ENCODE data around the gene SPRR2F. TPM values are rescaled to one million over a fixed set of nuclear protein-coding genes. Genes with fewer than 3 reads are reported as not detected.

Gene SPRR2F
- total and polyA plus RNA-seq, 10 of the 15 experiments (the other 5 are each of a cell fraction or from before 2014, with no cell fraction given) = 0.18 to 0.27 TPM; not detected in 8

GRCh38 chr1:153095764-153096163, 17.6 kb downstream of the SPRR2F start (continued):
- TF ChIP-seq CHD2 (IDR thresholded peaks at IDR 0.05; ENCODE audit: borderline replicate concordance, low read depth, low read length) (no peak), NFXL1 (IDR thresholded peaks at IDR 0.05; ENCODE audit: borderline replicate concordance) (no peak), TCF12 (IDR thresholded peaks at IDR 0.05; ENCODE audit: low read depth, low read length) (no peak), CTCF (IDR thresholded peaks at IDR 0.05 in 2 of 3, conservative IDR thresholded peaks at IDR 0.05 in 1 of 3; ENCODE audit: control insufficient read depth in 2 of 3, extremely low read depth in 1 of 3, insufficient read depth in 1 of 3, low read depth in 3 of 3, low read length in 3 of 3) (no peak)

GRCh38 chr1:153094426-153094825, 18.9 kb downstream of the SPRR2F start, which contains the start of gene SPRR2E:
Gene SPRR2E, minus strand, starts transcription at chr1:153094526. Its CDS starts 775 bp downstream, at chr1:153093751.
- ChIA-PET POLR2A (no interaction called here), SMC1A (ENCODE audit: uncharacterized antibody, unreplicated experiment) (interaction anchor here (1.7 kb wide), 1 partner anchor 9 kb away, joined by 5 read pairs; no protein-coding TSS in a partner anchor), RAD21 (ENCODE audit: unreplicated experiment) (no interaction called here), CTCF (no interaction called here)
- no peak within 1 kb of the TSS for H3K9ac ChIP-seq (ENCODE audit: control insufficient read depth, insufficient read depth, low read length)
- H4K20me1 ChIP-seq (ENCODE audit: control insufficient read depth, insufficient read depth) = no peaks in the 10 kb centered on the region
- in situ Hi-C loops (cut with MboI) (no loop called here), intact Hi-C loops (cut with micrococcal nuclease; ENCODE audit: unreplicated experiment) (no loop called here)
- no peaks in the 10 kb centered on the region for H3K79me2 ChIP-seq (ENCODE audit: control insufficient read depth, insufficient read depth, low read length)
- no peak for DNase-seq (ENCODE audit: low read depth, low spot score)
- H3K27ac ChIP-seq (ENCODE audit: control insufficient read depth, insufficient read depth) = no peak within 1 kb of the TSS
- H3K9me3 ChIP-seq (replicated peaks; ENCODE audit: control insufficient read depth, insufficient read depth, low read length) = no peaks in the 10 kb centered on the region
- no TSS peak for BruUV-seq (replicated peaks)
- TF ChIP-seq RBBP5 (conservative IDR thresholded peaks at IDR 0.05) (no peak), IKZF1 (conservative IDR thresholded peaks at IDR 0.05) (no peak), SMC3 (IDR thresholded peaks at IDR 0.05; ENCODE audit: borderline replicate concordance, low read length) (no peak), KDM1A (IDR thresholded peaks at IDR 0.05; ENCODE audit: borderline replicate concordance) (no peak), RCOR1 (conservative IDR thresholded peaks at IDR 0.05; ENCODE audit: low read depth, low read length) (no peak), PRDM15 (CRISPR knock-in tag; IDR thresholded peaks at IDR 0.05) (no peak), NFXL1 (IDR thresholded peaks at IDR 0.05; ENCODE audit: borderline replicate concordance) (no peak), NFYA (IDR thresholded peaks at IDR 0.05; ENCODE audit: borderline replicate concordance, low read depth, low read length) (no peak), MTA2 (IDR thresholded peaks at IDR 0.05; ENCODE audit: low read depth) (no peak)
- H3K4me3 ChIP-seq = no peak within 1 kb of the TSS
- no peaks in the 10 kb centered on the region for H3K27me3 ChIP-seq (replicated peaks in 1 of 2; ENCODE audit: control insufficient read depth in 2 of 2, insufficient read depth in 2 of 2, low read length in 1 of 2)
- ATAC-seq = no peak
- H3K4me2 ChIP-seq (ENCODE audit: control insufficient read depth, insufficient read depth) = no peak within 1 kb of the TSS
- FAIRE-seq = no peak
- H3K4me1 ChIP-seq (ENCODE audit: control insufficient read depth, insufficient read depth, low read length) = no peaks in the 10 kb centered on the region
- H3K36me3 ChIP-seq (ENCODE audit: control insufficient read depth in 2 of 2, insufficient read depth in 2 of 2, low read length in 1 of 2) = no peaks in the 10 kb centered on the region
- no peak within 1 kb of the TSS for H2AFZ ChIP-seq (ENCODE audit: control insufficient read depth, low read depth, low read length)

Data from GM12878 (cell line).